Activated naive CD4-positive, alpha-beta T cell treated with anti-CD3 and anti-CD28 coated beads, Interleukin-2, amount 50 U/mL, for 24 hours (primary cell): ENCODE results near the gene LGALS9B.
"Not testable (repeated sequence)": the region's sequence is repeated elsewhere in the genome, so short reads cannot be mapped to it uniquely, and the experiment has no call there.

Experiments
- H3K27ac Mint-ChIP-seq: one replicate; pipeline ENCODE4 v1.8.0; 2021; ENCODE audit warnings: mild to moderate bottlenecking, mixed read lengths
- H3K27me3 Mint-ChIP-seq: one replicate; pipeline ENCODE4 v1.8.0; 2021; ENCODE audit warnings: mixed read lengths
- H3K36me3 Mint-ChIP-seq: one replicate; pipeline ENCODE4 v1.8.0; 2021; ENCODE audit warnings: mixed read lengths
- H3K4me1 Mint-ChIP-seq: one replicate; pipeline ENCODE4 v1.8.0; 2021; ENCODE audit warnings: mixed read lengths
- H3K4me3 Mint-ChIP-seq: one replicate; pipeline ENCODE4 v1.8.0; 2021; ENCODE audit warnings: mild to moderate bottlenecking, mixed read lengths
- H3K9me3 Mint-ChIP-seq: one replicate; pipeline ENCODE4 v1.8.0; 2021; ENCODE audit warnings: mixed read lengths

The LGALS9B gene

DNA sequence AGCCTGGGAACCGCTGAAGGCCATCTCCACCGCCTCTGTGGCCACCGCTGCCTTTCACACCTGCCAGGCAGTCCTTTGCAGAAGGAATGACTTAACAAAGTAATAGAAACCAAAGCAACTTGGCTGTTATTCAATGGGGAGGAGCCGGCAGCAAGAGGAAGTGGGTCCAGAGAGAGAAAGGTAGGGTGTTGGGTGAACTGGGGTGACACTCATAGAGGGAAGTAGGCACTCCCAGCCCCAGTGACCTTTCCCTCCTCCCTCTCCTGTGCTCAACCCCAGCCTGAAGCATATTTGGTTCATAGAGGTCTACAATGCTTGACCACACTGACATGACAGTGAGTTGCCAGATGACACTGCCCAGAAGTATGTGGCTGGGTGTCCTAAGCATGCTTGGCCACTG is at the start of gene LGALS9B:
Gene LGALS9B (minus strand): TSS at position 93 of the 400 bp plus-strand sequence. CDS start 69 bp downstream, at position 24.
- not testable (repeated sequence) for H3K4me3 Mint-ChIP-seq, H3K36me3 Mint-ChIP-seq, H3K4me1 Mint-ChIP-seq, H3K27me3 Mint-ChIP-seq, H3K9me3 Mint-ChIP-seq, H3K27ac Mint-ChIP-seq

DNA sequence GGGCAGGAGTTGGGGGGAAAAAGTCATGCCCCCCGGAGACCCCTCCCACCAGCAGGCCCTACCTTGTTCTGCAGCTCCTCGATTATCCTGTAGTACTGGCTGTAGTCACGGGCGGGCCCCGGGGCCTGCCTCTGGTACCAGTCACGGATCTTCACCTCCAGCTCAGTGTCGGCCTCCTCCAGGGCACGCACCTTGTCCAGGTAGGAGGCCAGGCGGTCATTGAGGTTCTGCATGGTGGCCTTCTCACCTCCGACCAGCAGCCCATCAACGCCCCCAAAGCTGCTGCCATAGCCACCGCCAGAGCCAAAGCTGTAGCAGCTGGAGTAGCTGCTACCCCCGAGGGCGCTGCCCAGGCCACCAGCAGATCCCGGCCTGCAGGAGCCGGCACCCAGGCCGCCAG is 49.6 kb upstream of the LGALS9B start:
- H3K4me3 Mint-ChIP-seq, H3K4me1 Mint-ChIP-seq, H3K36me3 Mint-ChIP-seq, H3K9me3 Mint-ChIP-seq, H3K27me3 Mint-ChIP-seq, H3K27ac Mint-ChIP-seq: not testable (repeated sequence)

DNA sequence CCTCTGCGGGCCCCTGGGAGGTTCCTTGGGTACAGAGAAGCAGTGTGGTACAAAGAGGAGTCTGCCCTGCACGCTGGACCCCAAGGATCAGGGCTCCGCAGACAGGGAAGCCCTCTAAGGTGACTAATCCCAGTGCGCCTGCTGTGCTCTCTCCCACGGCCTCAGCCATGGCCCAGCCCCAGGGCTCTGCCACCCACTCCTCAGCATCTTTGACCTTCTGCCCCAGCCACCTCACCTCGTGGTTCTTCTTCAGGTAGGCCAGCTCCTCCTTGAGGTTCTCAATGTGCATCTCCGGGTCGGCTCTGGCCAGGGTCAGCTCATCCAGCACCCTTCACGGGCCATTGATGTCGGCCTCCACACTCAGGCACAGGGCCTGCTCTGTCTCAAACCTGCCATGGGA is 47.8 kb upstream of the LGALS9B start:
- not testable (repeated sequence) for H3K9me3 Mint-ChIP-seq, H3K4me1 Mint-ChIP-seq, H3K27ac Mint-ChIP-seq, H3K27me3 Mint-ChIP-seq, H3K4me3 Mint-ChIP-seq, H3K36me3 Mint-ChIP-seq

DNA sequence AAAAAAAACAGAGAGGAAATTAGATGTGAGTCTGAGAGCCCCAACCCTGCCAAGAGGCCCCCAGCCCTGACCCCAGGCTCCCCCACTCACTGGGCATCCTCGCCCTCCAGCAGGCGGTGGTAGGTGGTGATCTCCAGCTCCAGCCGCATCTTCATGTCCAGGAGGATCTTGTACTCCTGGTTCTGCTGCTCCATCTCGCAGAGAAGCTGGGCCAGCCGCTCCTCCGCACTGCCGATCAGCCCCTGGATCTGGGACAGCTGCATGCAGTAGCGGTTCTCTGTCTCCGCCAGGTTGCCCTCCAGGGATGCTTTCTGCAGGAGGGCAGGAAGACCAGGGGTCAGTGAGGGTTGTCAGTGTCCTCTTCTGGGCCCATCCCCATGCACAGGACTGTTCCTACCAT is 46.2 kb upstream of the LGALS9B start:
- H3K9me3 Mint-ChIP-seq, H3K4me1 Mint-ChIP-seq, H3K27me3 Mint-ChIP-seq, H3K4me3 Mint-ChIP-seq, H3K27ac Mint-ChIP-seq, H3K36me3 Mint-ChIP-seq: not testable (repeated sequence)

DNA sequence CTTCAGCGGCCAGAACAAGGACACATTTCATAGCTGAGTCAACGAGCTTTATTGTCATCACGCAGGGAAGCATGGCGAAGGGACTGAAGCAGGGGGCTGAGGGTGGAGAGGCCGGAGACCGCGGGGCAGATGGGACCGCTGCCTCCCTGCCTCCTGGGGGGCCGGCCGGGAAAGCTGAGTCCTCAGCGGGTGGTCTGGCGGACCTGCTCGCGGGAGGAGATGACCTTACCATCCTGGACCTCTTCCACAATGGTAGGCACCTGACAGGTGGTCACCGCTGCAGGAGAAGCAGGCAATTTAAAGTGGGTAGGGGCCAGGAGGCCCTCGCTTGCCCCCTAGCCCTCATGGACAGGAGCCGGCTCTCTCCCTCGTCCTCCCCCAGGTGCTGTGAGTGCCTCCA is 45.0 kb upstream of the LGALS9B start:
- H3K4me3 Mint-ChIP-seq, H3K27ac Mint-ChIP-seq, H3K36me3 Mint-ChIP-seq, H3K9me3 Mint-ChIP-seq, H3K27me3 Mint-ChIP-seq, H3K4me1 Mint-ChIP-seq: not testable (repeated sequence)

DNA sequence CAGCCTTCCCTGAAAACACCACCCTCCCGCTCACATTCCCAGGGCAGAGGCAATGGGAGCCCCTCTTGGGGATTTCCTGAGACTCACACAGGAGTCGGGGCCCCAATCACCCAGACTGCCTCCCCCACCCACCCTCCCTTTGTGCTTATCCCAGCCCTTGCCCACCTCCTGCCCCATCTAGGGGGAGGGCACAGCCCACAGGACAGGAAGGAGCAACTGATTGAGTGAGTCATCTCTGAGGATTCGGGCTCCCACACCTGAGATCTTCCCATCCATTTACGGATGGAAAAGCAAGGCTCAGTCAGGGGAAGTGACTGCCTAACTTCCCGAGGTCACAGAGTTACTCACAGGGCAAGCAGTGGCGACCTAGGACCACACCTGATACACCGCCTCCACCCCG is 44.4 kb upstream of the LGALS9B start:
- not testable (repeated sequence) for H3K4me3 Mint-ChIP-seq, H3K4me1 Mint-ChIP-seq, H3K9me3 Mint-ChIP-seq, H3K27ac Mint-ChIP-seq, H3K27me3 Mint-ChIP-seq, H3K36me3 Mint-ChIP-seq

DNA sequence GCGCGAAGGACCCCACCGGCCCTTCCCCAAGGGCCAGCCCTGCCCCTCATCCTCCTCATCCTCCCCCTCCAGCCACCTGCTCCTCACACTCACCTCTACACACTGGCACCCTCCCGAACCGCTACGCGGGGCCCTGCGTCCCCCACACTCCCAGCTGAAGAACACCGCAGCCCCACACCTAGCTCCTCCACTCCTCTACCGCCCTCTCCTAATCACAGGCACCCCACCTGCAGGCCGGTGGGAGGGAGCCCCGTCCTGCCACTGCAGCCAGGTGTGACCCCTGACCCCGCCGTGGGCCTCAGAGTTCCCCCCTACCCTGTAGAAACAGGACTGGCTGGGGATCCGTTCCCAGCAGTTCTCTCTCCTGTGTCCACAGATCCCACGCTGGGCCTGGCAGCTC is 38.0 kb upstream of the LGALS9B start:
- not testable (repeated sequence) for H3K27ac Mint-ChIP-seq, H3K36me3 Mint-ChIP-seq, H3K27me3 Mint-ChIP-seq, H3K4me1 Mint-ChIP-seq, H3K9me3 Mint-ChIP-seq, H3K4me3 Mint-ChIP-seq

DNA sequence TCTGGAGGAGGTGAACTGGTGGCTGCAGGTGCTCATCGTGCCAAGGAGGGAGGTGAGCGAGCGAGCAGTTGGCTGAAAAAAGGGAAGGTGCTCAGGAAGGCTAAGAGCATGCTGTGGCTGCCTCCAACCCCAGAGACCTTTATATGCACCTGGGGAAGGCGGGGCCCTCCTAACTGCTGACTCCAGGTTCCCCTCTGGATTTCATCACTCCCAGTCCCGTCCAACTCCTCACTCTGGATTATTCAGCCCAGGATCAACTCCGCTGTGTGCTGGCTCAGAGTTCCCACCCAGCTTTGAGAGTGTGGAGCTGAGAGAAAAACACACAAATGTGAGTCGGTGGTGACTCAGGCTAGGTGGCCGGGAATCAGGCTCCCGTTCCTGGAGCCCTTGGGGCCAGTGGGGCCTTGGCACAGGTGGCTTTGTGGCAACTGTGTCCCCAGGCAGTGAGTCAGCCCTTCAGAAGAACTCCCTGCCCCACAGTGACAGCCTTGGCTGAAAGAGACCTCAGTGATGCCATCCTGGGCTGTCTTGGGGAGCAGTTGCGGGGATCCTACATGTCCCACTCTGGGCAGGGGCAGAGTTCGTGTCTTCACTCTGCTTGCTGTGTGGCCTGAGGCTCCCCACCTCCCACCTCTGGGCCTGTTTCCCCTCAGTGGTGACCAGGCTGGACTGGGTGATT is 37.2 kb upstream of the LGALS9B start:
- not testable (repeated sequence) for H3K27ac Mint-ChIP-seq, H3K4me1 Mint-ChIP-seq

DNA sequence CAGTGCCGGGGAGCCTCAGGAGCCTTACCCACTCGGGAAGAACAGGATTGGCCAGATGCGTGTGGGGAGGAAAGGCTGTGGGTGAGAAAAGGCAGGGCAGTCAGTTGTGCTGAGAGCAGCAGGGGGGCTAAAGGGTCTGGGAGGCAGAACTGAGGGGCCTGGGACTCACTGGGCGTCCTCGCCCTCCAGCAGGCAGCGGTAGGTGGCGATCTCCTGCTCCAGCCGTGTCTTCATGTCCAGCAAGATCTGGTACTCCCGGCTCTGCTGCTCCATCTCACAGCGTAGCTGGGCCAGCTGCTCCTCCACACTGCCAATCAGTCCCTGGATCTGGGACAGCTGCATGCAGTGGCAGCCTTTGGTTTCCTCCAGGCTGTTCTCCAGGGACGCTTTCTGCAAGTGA is 34.6 kb upstream of the LGALS9B start:
- not testable (repeated sequence) for H3K36me3 Mint-ChIP-seq, H3K4me1 Mint-ChIP-seq, H3K4me3 Mint-ChIP-seq, H3K27ac Mint-ChIP-seq, H3K27me3 Mint-ChIP-seq, H3K9me3 Mint-ChIP-seq

More for the DNA sequence above, 37.2 kb upstream of the LGALS9B start:
- not testable (repeated sequence) for H3K27me3 Mint-ChIP-seq, H3K36me3 Mint-ChIP-seq, H3K9me3 Mint-ChIP-seq, H3K4me3 Mint-ChIP-seq

DNA sequence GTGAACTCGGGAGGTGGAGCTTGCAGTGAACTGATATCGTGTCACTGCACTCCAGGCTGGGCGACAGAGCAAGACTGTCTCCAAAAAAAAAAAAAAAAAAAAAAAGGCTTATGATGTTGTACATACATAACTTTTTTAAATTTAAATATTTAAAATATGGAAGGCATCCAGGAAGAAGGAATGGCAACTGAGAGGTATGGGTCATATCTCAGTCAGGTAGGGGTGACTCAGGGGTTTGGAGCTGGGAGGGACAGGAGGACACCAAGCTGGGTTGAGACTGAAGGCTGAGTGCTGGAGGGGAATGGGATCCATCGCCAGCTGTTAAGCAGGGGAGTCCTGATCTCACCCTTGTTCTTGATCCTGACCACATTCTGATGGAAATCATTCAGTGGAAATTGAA is 33.0 kb upstream of the LGALS9B start:
- not testable (repeated sequence) for H3K4me3 Mint-ChIP-seq, H3K9me3 Mint-ChIP-seq, H3K27ac Mint-ChIP-seq, H3K27me3 Mint-ChIP-seq, H3K4me1 Mint-ChIP-seq, H3K36me3 Mint-ChIP-seq

DNA sequence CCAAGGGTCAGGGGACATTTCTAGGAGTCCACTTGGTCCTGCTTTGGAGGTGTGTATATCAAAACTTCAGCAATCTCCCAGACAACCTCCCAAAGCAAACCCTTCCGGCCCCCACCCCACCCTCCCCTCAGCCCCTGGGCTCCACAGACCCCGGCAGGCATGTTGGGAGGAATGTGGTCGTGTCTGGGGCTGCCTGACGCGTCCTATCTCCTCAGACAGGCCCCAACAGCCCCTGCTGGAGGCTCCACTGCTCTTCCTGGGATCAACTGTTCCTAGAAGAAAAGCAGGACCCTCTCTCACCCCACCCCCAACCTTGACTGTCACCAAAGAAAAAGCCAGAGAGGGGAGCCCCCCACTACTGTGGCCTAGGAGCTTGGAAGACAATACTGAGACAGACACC is 28.1 kb upstream of the LGALS9B start:
- H3K4me1 Mint-ChIP-seq, H3K36me3 Mint-ChIP-seq, H3K9me3 Mint-ChIP-seq, H3K4me3 Mint-ChIP-seq, H3K27ac Mint-ChIP-seq, H3K27me3 Mint-ChIP-seq: not testable (repeated sequence)

DNA sequence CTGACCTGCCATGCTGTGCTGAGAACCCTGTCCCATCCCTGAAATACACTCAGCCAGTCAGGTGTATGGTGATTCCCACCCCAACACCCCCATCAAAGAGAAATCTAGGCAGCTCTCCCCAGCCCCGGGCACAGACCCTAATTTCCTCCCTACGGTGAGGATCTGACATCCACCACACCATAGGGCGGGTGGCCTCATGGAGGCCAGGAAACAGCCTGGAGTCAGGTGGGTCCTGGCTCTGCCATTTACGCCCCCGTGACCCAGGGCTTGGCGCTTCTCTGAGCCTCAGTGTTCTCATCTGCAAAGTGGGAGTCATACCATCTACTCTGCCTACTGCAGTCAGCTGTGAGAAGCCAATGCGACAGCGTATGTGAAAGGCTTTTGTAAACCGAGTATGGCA is 27.4 kb upstream of the LGALS9B start:
- not testable (repeated sequence) for H3K9me3 Mint-ChIP-seq, H3K4me1 Mint-ChIP-seq, H3K4me3 Mint-ChIP-seq, H3K36me3 Mint-ChIP-seq, H3K27me3 Mint-ChIP-seq, H3K27ac Mint-ChIP-seq

DNA sequence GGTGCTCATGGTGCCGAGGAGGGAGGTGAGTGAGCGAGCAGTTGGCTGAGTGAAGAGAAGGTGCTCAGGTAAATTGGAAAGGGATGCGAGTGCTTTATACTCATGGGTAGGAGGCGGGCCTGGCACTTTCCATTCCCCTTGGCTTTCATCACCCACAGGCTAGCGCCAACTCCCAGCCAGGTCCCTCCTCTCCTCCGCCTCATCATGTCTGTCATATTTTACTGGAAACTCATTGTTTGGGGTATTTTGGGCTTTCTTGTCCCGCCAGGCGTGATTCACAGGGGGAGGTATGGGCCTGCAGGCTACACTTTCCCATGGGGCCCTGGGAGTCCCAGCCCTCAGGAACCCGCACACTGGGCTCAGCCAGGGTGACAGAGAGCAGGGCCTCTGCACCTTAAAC is 26.8 kb upstream of the LGALS9B start:
- not testable (repeated sequence) for H3K36me3 Mint-ChIP-seq, H3K27ac Mint-ChIP-seq, H3K4me3 Mint-ChIP-seq

DNA sequence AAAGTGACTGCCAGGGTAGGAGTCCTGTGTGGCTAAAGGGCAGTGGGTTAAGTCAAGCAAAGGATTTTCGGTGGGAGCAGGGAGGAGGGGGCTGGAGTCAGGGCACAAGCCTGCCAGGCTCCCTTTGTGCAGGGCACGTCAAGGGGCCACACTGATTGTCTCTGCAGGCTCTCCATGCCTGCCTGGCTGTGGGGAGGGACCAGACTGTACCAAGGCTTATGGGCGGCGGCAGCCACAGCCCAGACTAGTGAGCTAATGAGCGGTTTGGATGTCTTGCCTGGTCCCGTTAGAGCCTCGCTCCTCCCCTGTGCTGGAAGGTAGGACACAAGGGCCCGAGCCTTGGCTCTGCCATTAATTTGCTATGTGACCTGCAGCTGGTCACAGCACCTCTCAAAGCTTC is 25.6 kb upstream of the LGALS9B start:
- not testable (repeated sequence) for H3K27me3 Mint-ChIP-seq, H3K4me3 Mint-ChIP-seq, H3K27ac Mint-ChIP-seq, H3K4me1 Mint-ChIP-seq, H3K9me3 Mint-ChIP-seq, H3K36me3 Mint-ChIP-seq

More for the DNA sequence above, 26.8 kb upstream of the LGALS9B start:
- H3K4me1 Mint-ChIP-seq, H3K9me3 Mint-ChIP-seq, H3K27me3 Mint-ChIP-seq: not testable (repeated sequence)

DNA sequence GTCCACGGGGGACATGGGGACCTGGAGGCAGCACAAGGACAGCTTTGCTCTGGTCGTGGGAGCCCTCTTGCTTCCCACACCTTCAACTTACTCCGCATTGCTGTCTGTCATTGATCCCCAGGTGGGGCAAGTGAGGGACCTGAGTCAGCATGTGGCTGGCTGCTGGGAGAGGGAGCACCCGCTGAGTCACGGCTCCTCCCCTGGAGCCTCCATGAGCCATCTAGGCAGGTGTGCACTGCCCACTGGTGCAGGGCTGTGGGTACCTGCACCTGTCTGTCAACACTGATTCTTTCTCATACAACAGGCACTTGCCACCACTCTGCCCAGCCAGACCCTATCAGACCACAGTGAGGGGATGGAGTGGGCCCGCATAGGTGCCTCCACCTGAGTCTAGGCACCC is 24.8 kb upstream of the LGALS9B start:
- H3K36me3 Mint-ChIP-seq, H3K4me1 Mint-ChIP-seq, H3K9me3 Mint-ChIP-seq, H3K27me3 Mint-ChIP-seq, H3K27ac Mint-ChIP-seq, H3K4me3 Mint-ChIP-seq: not testable (repeated sequence)

DNA sequence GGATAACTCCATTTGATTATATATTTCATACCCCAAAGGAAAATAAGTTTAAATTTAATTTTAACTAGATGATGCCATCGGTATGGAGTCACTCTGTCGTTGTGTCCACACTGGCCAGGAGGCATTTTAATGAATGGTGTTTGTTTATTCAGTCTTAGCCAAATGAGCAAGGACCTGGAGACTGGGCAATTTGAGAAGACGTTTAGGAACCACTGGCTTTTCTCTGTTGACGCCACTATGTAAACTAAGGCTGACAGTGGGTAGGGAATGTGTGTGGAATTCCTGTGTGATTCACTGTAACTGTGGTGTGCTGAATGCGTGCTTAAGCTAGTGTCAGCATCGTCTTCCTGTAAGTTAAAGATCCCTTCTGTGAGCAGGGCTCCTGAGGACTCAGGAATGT is 17.6 kb upstream of the LGALS9B start:
- H3K27me3 Mint-ChIP-seq, H3K27ac Mint-ChIP-seq, H3K4me3 Mint-ChIP-seq, H3K4me1 Mint-ChIP-seq, H3K9me3 Mint-ChIP-seq, H3K36me3 Mint-ChIP-seq: not testable (repeated sequence)

DNA sequence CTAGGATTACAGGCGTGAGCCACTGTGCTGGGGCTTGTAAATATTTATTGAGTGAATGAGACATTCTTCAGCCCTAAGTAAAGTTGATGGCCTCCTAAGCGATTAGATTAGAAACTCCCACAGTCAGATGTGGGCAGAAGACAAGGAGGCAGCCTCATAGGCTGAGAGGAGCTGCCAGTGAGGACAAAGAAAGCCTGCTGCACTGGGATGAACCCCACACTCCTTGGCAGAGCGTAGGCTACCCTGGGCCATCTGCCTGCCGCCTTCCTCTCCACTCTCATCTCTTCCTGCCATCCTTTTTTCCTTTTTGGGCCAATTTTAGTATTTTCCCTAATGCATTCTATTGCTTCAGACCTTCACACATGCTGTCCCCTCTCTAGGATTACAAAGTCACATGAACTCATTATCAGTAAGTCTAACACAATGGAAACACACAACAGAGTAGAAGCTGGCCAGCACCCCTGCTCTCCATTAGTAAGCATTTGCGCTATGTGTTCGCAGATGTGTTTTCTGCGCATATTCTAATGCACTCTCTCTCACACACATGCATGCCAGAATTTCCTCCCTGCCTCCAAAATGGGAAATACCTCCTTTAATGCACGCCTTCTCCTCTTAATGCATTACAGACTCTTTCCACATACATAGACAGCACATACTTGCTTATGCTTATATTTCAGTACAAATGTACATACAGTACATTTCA is 12.7 kb upstream of the LGALS9B start:
- H3K4me3 Mint-ChIP-seq, H3K36me3 Mint-ChIP-seq, H3K9me3 Mint-ChIP-seq, H3K4me1 Mint-ChIP-seq, H3K27me3 Mint-ChIP-seq, H3K27ac Mint-ChIP-seq: not testable (repeated sequence)
